CD4-positive, alpha-beta T cell treated with Interleukin-15 for 1 hour (primary cell): ENCODE data around the gene TRAPPC2.

Source experiments
- DNase-seq: peaks from one replicate; pipeline ENCODE4 v3.0.0-alpha.2; 2020

Gene TRAPPC2

DNA sequence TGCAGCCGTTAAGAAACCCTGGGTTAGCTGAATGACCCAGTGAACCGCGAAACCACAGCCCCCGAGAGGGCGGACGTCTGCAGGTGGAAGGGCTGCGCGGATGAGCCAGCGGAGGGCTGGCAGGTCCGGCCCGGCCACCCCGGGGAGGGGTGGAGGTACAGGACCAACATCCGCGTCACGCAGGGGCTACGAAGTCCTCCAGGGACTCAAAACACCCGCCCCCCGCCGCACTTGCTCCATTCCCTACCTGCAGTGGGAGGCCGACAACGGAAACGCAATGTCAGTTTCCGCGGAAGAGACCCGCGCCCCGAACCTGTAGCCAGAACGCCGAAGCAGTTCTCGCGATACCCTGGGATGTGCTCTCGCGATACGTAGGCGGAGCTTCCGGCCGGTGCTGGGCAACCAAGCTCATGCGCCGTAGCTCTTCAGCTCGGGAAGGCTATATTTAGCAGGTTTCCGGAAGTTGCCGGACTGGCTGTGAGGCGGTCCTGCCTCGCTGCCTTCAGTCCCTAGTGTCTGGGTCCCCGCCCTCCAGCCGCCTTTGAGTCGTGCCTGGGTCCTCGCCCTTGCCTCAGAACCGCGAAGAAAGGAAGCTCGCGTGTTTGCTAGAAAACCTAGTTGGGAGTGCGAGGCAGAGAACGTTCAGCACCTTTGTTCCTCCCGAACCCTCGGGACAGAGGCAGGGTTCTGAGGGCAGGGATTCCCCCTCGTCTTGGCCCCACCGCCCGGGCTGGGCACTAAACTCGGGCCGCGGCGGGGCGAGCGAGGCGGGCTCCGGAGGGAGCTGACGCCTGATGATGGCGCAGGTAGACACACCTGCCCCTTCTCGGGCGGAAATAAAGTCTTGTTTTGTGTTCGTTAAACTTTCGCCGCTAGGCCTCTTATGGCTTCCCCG, at the start of gene TRAPPC2, which contains the start of gene OFD1:
Gene TRAPPC2, minus strand, starts transcription at position 343 of the 895 bp plus-strand sequence. CDS start 14,657 bp downstream, outside the sequence.
Gene OFD1, plus strand, starts transcription at position 471 of the 895 bp plus-strand sequence. Its CDS starts 324 bp downstream, at position 795.
- peak; percentile 96 for DNase-seq

DNA sequence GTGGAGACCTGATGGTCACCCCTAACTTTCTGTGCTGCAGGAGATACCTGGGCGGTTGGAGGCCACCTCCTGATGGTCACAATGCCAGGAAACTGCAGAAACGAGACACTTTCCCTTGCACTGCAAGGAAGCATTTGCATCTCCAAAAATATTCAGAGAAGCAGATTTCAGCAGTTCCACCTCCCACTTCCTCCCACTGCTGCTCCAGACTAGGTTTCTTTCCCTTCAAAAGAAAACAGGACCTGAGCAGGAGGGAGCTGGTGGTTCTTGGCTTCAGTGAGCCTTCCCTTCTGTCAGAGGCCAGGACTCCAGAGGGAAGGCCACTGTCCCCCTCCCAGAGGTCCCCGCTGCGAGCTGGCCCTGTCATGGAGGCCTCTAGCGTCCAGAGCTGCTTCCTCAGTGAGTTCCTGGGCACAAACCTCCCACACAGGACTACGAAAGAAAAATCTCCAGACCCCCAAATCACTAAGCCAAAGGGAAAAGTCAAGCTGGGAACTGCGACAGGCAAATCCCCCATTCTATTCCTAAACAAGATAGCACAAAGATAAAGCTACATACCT, 46.5 kb upstream of the TRAPPC2 start:
- DNase-seq = no peak

DNA sequence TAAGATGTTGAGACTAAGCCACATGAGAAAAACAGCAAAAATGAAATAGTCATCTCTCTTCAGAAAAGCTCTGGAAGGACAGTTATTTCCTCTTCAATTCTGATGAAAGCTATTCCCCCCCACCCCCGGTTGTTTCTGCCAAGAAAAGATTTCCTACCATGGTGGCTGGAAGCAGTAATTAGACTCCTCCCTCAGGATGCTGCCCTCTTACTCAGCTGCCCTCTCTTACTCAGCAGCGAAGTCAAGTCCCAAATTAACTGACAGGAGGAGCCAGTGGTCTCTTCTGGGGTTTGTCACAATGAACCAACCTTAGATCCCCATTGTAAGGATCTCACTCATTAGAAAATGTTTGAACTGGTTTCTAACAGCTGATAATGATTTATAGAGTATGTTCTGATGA, 44.5 kb upstream of the TRAPPC2 start:
- DNase-seq = no peak

DNA sequence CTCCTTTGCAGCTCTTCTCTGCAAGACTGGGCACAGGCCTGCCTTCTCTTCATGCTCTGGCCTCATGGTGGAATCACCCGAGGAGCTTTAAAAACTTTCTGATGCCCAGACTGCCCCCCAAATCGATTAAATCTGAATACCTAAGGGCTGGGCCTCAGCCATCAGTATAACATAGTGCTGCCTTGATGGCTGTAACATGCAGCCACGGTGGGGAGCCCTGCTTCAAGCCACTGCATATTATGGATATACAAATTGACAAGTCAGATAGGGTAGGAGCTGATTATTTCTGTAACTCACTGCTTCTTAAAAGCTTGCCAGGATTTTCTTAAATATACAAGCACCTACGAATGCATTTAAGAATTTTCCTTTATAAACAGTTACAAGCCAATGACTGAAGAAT, 42.0 kb upstream of the TRAPPC2 start:
- DNase-seq = no peak

DNA sequence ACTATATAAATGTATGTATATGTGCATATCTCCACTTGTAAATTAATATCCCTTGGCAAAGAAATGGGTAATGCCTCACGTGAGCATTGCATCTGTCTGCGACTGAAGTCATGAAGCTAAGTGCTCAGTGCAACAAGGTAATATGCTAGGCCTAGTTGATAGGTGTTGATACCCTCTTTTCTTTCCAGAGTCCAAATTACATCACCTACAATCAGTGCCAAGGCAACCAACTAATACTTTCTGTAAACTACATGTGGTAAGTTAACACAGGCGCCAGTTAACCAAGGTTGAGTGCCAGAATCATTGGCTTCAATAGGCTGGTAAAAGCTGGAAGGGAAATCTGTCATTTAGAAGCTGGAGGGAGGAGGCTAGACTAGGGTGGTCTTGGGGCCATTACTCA, 41.4 kb upstream of the TRAPPC2 start:
- no peak for DNase-seq

DNA sequence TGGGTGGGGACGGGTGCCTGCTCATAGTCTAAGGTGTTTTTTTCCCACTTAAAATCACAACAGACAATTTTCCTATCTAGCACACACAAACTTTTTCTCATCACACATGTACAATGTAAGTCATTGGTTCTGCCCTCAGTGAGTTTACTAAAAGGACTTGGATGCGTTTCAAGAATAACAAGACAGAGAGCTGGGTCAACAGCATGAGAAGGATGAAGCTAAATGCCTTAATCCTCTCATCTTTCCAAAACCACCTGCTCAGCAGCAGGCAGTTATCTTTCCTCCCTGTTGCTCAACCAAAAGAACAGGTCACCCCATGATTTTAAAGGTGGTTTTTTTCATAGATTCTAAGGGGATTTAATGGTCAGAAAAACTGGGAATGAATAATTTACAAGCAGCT, 40.3 kb upstream of the TRAPPC2 start:
- no peak for DNase-seq

DNA sequence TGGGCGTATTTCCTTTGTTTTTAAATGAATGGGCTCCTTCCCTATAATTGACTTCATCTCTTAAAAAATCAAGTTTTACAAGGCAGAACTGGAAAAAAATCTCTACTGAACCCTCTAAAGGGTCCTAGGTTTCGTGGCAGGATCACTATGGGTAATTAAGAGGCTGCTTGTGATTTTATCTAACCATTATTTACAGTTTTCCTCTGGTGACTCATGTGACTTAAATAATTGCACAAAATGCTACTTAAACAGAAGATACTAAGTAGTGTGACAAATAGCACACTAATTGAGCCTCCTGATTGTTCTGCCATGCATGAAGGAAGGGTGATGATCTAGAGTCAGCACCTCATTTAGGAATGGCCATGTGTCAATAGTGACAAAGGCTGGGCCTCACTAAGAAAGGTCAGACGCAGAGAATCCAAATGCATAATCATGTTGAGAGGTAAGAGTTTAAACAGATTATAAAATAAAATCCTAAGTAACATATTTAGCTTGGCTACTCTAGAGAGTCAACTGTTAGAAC, 35.7 kb upstream of the TRAPPC2 start:
- no peak for DNase-seq

DNA sequence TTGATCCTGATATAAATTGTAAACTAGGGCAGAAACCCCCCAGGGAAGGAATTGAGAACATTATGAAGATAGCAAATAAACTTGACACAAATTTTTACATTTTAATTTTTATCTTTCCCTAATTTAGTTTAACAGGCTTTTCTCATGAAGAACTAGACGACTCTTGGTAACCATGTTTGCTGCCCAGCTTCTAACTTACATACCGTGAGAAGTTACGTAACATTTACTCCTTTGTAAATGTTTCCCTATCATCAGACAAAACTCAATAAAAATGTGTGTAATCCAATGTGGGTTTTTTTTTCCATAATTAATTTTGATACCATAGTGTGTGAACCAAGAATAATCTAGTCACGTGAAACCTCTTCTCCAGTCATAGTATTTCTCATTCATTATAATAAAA, 34.5 kb upstream of the TRAPPC2 start:
- no peak for DNase-seq

DNA sequence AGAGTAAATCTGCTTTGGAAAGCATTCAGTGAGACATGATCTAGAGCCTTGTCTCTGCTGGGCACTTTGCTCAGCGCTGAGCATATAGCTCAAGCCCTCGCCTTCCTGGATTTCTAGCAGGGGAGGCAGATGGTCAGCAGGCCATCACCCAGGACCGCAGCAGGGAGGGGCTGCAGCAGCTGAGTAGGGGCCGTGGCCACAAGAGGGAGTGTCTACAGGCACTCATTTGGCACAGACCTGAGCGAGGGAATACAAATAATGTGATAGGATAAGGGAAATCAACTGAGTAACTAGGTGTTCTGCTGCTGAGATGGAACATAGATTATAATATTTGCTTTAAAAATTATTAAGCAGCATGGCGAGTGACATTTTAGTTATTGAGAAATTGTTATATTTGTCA, 30.3 kb upstream of the TRAPPC2 start:
- DNase-seq = no peak

DNA sequence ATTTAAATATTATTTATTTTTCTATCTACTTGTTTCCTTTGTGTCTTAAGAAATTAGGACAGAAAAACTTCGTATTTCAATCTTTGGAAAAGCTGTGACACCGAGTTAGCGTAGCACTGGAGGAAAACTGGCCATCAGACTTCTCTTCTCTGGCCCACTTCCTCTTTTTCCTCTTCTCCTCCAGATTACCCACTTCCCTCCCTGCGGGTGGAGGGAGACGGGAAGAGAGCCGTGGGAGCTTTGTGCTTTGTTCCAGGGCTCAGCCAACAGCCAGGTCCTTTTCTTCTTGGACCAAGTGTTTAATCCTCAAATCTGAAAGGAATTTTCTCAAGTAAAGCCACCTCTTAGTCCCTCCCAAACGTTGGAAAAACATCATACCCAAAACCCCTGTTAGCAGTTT, 29.9 kb upstream of the TRAPPC2 start:
- DNase-seq = no peak

DNA sequence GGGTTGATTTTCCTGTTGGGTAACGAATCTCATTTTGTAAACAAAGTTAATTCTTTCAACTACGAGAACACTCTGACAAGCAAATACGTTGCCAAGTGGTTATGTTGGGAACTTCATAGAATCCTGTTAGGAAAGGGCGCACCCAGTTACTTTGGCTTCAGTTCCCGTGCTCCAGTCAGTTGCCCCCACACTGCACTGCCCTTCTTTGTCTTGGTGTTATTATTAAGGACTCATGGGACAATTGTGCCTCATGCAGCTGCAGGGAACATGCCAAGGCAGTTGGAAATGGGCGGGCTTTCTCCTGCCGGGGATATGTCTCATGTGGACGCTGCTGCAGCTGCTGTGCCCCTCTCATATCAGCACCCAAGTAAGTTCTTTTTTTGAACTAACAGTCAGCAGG, 29.1 kb upstream of the TRAPPC2 start:
- DNase-seq = no peak

DNA sequence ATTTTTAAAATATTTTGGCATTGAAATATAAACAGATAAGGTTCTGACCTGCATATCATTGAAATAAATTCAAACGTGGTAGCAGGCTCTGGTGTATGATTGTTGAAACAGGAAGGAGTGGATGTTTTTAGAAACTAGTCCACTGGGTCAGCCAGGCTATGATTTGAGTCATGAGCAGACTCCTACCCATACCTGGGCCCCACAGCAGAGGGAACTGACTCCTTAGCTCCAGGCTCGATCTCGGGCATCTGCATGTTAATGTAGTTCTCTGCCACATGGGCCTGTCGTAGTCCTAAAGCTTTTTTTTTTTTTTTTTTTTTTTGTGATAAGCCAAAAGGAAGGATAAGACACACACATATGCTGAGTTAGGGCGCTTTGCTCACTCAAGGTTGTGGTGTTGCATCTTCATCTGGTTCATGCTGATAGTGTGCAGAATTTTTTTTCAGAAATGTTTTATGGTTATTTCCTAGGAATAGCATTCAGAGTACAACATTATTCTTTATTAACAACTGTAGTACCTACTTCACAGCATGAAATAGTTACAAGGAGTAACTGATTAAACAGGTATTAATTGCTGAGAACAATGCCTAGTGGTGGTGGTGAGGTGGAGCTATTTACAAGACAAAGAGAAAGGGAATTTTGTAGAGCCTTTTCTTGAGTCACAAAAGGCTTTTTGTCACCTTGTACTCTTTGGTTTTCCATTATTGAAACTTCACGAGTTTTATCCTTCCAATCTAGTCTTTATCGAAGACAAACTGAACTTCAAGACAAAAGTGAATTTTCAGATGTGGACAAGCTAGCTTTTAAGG, 27.4 kb upstream of the TRAPPC2 start:
- no peak for DNase-seq

DNA sequence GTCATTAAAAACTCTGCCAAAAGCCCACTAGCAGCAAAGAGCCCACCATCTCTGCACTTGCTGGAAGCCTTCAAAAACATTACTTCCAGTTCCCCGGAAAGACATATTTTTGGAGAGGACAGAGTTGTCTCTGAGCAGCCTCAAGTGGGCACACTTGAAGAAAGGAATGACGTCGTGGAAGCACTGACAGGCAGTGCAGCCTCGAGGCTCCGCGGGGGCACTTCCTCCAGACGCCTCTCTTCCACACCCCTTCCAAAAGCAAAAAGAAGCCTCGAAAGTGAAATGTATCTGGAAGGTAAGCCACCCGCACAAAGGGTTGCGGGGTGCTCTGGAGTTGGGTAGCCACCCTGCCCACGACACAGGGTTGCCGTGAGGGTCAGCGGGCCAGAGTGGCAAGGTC, 26.0 kb upstream of the TRAPPC2 start:
- DNase-seq = no peak

DNA sequence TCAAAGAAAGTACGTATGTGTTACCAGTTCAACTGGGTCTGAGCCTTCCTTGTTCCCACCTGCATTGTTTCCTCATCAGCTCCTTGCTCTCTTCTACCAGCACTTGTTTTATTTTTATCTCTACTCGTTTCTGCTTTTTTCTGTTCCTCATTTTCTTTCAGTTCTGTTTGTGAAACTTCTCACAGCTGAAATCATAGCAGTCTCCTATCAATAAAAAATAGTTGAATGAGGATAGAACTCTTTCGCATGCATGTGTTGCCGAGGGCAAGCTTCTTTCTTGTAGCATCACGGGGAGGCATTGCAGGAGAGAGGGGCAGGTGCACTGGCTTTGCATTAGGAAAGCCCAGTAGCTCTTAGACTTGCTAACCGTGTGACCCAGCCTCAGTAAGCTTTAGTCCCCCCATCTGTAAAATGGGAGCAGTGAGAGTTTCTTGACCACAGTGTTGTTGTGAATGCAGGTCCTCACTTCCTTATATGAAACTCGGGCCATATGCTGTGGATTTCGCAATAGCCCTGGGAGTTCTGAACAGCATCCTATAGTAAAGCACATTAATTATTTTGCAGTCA, 24.8 kb upstream of the TRAPPC2 start:
- no peak for DNase-seq

DNA sequence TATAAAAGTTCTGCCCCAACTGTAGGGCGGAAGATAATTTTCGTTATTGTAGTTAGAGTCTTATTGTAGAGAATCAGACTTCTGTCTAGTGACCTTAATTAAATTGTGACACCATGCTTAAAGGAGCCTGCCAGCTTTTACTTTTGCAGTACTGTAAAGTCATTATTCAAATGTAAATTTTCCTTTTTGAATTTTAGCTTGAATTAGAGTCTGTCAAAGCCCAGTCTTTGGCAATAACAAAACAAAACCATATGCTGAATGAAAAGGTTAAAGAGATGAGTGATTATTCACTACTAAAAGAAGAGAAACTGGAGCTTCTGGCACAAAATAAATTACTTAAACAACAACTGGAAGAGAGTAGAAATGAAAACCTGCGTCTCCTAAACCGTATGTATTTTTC, 22.0 kb upstream of the TRAPPC2 start:
- no peak for DNase-seq

DNA sequence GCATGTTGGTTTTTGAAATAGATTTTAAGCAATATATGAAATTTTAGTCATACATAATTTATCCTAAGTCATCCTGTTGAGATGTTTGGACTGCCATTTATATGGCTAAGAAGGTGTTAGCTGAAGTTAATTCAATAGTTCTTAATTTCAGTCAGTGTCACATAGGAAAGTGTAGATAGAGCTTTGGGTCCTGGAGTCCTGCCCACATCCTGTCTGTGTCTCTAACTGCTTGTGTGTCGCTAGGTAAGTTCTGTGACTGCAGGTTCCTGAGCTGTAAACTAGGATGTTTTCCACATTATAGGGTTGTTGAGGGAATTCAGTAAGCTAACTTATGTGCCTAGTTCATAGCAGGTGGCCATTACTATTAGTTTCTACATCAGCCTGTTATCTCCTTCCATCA, 20.8 kb upstream of the TRAPPC2 start:
- DNase-seq = no peak

DNA sequence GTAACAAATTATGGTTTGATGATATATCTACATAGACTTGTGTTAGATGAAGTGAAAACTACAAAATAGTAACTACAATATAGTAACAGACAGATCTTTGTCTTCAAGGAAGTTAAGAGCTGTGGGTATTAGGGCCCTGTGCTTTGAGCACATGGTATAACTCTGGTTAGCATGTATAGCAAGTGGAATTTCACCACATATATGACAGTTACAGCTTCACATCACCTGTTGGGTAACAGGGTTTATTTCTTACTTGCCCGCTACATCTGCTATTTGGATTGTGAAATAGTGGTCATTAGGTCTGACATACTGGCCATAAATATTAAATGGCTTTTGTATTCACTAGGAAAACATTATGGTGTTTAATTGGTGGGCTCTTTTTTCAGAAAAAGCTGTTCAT, 20.3 kb upstream of the TRAPPC2 start:
- DNase-seq = no peak

DNA sequence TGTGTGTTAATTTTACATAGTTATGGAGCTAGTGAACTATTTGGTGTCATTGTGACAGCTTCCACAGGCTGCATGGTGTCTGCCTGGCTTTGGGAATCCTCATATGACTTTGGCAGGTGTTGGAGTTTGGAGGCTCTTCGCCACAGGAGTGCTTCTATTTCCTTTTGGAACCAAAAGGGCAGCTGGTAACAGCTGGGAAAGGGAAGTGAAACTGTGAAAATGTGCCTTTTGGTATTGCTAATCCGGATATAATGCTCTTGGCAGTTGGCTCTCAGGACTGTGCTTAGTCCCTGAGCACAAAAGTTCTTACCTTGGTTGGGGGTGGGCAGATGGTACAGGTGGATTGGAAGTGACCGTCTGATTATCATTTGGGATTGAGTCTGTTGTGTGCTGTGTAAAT, 18.2 kb upstream of the TRAPPC2 start:
- no peak for DNase-seq

DNA sequence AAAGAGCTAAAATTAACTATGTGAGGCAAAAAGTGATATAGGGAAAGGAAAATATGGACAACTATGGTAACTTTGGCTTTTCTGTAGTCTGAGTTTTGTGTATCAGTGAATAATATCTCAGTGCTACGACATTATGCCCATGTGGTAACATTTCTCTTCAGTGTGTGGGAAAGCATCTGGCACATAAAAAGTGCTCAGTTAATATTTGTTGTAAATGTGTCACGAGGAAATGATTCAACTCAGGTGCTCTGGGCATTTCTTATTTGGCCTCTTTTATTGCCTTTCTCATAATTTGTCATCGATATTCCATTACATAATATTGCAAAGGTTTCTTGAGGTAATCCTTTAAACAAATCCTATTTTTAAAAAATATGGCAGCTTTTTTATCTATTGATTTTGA, 17.7 kb upstream of the TRAPPC2 start:
- DNase-seq = no peak

DNA sequence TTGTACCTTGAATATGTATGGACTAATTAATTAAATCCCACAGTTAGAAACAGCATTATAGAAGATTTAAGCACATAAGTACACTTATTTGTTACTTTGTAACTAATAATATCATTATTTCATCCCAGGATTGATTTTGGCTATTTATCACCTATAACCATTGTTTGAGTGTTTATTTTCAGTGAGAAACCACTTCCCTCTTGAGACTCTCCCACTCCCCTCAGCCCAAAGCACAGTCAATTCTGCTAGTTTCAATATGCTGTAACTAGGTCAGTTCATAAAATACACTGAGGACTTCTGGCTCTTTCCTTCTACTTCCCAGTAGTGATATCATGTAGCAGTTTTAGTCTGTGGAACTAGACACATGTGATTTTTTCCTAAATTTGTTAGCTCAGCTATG, 16.4 kb upstream of the TRAPPC2 start:
- no peak for DNase-seq

DNA sequence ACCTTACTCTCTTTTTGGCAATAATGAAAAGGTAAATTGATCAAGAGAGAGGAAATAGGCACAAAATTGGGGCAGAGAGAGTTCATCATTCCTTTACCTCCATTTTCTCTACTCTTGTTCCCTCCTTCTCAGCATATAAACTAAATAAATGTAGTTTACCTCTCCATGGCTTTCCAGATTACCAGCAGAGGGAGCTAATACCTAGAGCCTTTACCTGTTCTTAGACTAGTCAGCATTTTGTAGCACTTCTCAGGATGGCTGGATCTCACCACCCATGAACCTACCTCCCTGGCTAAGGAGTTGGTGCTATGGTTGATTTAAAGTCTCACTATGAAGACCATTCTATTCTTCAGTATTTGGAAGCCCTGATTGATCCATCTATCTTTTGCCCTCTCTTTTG, 15.8 kb upstream of the TRAPPC2 start:
- no peak for DNase-seq

DNA sequence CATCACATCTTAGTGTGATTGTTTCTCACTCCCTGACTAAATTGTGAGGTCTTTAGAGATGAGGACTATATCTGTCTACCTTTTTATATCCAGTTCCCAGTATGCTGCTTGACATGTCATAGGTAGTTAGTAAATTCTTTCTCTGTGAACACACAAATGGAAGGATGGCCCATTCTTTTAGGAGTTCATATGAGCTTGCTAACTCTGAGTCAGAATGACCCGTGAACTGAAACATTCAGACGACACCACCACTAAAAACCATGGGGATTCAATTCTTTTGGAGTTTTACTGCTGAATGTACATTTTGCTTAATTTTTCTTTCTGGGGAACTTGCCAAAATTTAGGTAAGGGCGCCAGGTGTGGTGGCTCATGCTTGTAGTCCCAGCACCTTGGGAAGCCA, 14.1 kb upstream of the TRAPPC2 start:
- no peak for DNase-seq

DNA sequence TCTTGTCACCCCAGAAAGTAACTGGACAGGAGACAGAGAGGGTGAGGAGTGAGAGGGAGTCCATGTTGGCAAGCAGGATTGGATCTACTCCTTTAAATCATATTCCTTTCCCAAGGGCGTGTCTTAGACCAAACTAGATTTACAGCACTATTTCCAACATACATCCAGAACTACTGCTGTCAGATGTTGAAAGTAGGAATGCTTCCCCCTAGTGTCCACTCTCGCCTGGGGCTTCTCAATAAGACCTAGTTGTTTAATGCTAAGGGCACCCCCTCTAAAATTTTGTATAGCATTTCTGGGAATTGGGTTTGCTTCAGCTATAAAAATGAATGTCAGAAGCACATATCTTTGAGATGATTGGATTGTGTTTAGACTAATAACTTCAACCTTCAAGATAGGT, 13.4 kb upstream of the TRAPPC2 start:
- peak; percentile 37 for DNase-seq
